BLaER1 treated with 17β-estradiol and CSF1 and Interleukin-3, amounts not matched to agents 10 nM and 100 nM (cell line): ENCODE results near the gene KCTD19.

Experiments
- H3K27ac ChIP-seq, 11 experiments: shearing (Covaris generic); formaldehyde crosslinking; 2 replicates each; pipeline ENCODE4 v1.8.1; 2022
- H3K27me3 ChIP-seq, 11 experiments: shearing (Covaris generic); formaldehyde crosslinking; 2 replicates each; pipeline ENCODE4 v1.8.1; 2022
- H3K36me3 ChIP-seq, 11 experiments: shearing (Covaris generic); formaldehyde crosslinking; 2 replicates each; pipeline ENCODE4 v1.8.1; 2022
- H3K4me1 ChIP-seq, 10 experiments: shearing (Covaris generic); formaldehyde crosslinking; 2 replicates each; pipeline ENCODE4 v1.8.1; 2022
- H3K4me2 ChIP-seq, 11 experiments: shearing (Covaris generic); formaldehyde crosslinking; 2 replicates each; pipeline ENCODE4 v1.8.1; 2022
- H3K4me3 ChIP-seq, 10 experiments: shearing (Covaris generic); formaldehyde crosslinking; 2 replicates each; pipeline ENCODE4 v1.8.1; 2022
- H3K9ac ChIP-seq, 11 experiments: shearing (Covaris generic); formaldehyde crosslinking; 2 replicates each; pipeline ENCODE4 v1.8.1; 2022
- H3K9me3 ChIP-seq, 11 experiments: shearing (Covaris generic); formaldehyde crosslinking; replicated peaks in 1 of 11; 2 replicates each; pipeline ENCODE4 v1.8.1; 2022
- H4K20me1 ChIP-seq, 11 experiments: shearing (Covaris generic); formaldehyde crosslinking; 2 replicates each; pipeline ENCODE4 v1.8.1; 2022
- Cebpa-rat ChIP-seq, 11 experiments: shearing (Covaris generic); IDR thresholded peaks; 2 replicates each; pipeline ENCODE4 v1.8.1; 2022

KCTD19 gene

DNA sequence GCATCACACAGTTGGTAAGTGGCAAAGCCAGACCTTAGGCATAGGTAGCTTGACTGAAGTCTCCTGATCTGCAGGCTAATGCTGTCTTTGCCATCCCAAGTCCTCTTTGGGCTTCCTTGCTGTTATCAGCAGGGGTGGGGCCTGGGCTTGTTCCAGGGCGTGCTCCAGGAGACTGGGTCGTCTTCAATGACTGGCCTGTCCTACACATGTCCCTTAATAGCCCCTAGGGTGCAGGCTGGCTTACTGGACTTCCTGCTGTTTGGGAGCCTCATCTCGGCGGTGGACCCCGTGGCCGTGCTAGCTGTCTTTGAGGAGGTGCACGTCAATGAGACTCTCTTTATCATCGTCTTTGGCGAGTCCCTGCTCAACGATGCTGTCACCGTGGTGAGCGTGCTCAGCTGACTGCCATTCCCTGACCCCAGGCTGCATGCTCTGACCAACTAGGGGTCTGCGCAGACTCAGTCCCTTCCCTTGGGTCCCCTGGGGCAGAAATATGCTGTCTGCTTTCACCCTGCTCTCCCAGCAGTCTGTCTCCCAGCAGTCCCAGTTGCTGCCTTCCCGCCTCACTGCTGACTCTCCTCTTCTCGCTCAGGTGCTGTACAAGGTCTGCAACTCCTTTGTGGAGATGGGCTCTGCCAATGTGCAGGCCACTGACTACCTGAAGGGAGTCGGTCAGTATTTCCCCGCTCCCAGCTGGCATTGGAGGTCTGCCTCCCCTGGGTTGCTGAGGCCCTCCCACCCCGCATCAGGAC is 71.6 kb downstream of the KCTD19 start:
- Histone ChIP-seq H3K4me3 (no peak overlapping the region), H3K36me3 (no peaks in the 10 kb centered on the region), H3K27ac (no peak overlapping the region), H4K20me1 (peaks cover 0 to 7% (median 0%) of the 10 kb centered on the region in 11 experiments; a peak in 1 of 22 replicates), H3K4me1 (peaks cover 4 to 24% (median 14%) of the 10 kb centered on the region in 10 experiments; a peak in 18 of 20 replicates), H3K9ac (no peak overlapping the region), H3K27me3 (peaks cover 5 to 11% (median 8%) of the 10 kb centered on the region in 11 experiments), H3K4me2 (no peak overlapping the region; a peak in 2 of 22 replicates), H3K9me3 (no peaks in the 10 kb centered on the region)
- no peak for TF ChIP-seq Cebpa-rat (IDR thresholded peaks at IDR 0.05)

DNA sequence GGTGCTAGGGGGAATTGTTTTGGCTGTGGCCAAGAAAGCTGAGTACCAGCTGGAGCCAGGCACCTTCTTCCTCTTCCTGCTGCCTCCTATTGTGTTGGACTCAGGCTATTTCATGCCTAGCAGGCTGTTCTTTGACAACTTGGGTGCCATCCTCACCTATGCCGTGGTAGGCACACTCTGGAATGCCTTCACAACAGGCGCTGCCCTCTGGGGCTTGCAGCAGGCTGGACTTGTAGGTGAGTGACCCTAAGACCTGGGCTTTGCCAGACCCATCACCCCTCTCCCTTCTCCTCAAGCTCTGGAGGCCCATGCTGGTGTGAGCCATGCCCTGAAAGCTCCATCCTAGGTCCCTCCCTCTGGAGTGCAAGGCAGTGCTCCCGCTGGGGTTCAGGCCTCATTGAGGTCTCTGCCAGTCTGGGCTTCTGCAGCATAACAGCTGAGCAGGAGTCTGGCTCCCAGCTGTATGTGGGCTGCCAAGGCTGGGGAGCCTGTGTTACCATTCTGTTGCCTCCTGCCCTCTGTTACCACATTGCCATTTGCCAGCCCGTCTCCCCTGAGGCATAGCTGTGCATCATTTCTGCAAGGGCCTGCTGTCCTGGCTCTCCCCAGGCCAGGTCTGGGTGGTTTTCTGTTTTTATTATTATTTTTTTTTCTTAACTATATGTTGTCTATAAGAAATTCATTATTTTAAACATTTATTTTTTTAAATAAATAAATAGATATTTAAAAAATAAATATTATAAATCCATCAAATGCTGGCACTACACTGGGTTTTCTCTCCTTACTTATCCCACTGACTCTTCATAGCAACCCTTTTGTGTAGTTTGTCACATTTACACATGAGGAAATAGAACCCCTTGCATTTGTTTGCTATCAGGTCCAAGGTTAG is 73.7 kb downstream of the KCTD19 start:
- H3K36me3 ChIP-seq = no peaks in the 10 kb centered on the region
- H3K27me3 ChIP-seq = peaks cover 23 to 32% (median 29%) of the 10 kb centered on the region in 11 experiments
- no peaks in the 10 kb centered on the region for H3K9me3 ChIP-seq
- peaks cover 0 to 14% (median 0%) of the 10 kb centered on the region in 11 experiments; a peak in 2 of 22 replicates for H4K20me1 ChIP-seq
- H3K4me1 ChIP-seq = peaks cover 18 to 45% (median 35%) of the 10 kb centered on the region in 10 experiments
- H3K27ac ChIP-seq = no peak overlapping the region
- no peak overlapping the region for H3K9ac ChIP-seq
- no peak overlapping the region for H3K4me3 ChIP-seq
- H3K4me2 ChIP-seq = peak overlapping the region in 4 of 11 experiments; percentile 3 to 30 (median 18); a peak in 4 of 22 replicates
- TF ChIP-seq Cebpa-rat (IDR thresholded peaks at IDR 0.05) = no peak

DNA sequence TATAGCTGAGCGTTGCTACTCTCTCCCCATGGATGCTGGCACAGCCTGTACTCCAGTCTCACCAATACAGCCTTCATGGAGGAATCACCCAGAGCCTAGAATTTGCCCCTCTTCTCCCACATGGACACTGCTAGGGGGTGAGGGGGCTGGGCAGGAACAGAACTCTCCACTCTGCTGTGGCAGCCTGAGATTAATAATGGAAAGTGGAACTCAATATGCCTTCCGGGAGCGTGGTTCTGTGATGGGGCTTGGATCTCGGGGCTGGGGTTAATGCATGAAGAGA is 76.6 kb downstream of the KCTD19 start:
- H4K20me1 ChIP-seq = peaks cover 0 to 30% (median 12%) of the 10 kb centered on the region in 11 experiments; a peak in 15 of 22 replicates
- no peak overlapping the region for H3K27ac ChIP-seq
- no peaks in the 10 kb centered on the region for H3K36me3 ChIP-seq
- TF ChIP-seq Cebpa-rat (IDR thresholded peaks at IDR 0.05) = no peak
- H3K27me3 ChIP-seq = peaks cover 23 to 32% (median 29%) of the 10 kb centered on the region in 11 experiments
- H3K4me2 ChIP-seq = peak overlapping the region in 10 of 11 experiments; percentile 92 to 100 (median 98); a peak in 19 of 22 replicates
- H3K4me1 ChIP-seq = peaks cover 28 to 64% (median 55%) of the 10 kb centered on the region in 10 experiments
- H3K9me3 ChIP-seq = no peaks in the 10 kb centered on the region
- H3K9ac ChIP-seq = 0 out of 22 replicates have a peak overlapping the region, but pooled peaks of 1 of the 11 experiments have one; percentile 86
- no peak overlapping the region for H3K4me3 ChIP-seq

DNA sequence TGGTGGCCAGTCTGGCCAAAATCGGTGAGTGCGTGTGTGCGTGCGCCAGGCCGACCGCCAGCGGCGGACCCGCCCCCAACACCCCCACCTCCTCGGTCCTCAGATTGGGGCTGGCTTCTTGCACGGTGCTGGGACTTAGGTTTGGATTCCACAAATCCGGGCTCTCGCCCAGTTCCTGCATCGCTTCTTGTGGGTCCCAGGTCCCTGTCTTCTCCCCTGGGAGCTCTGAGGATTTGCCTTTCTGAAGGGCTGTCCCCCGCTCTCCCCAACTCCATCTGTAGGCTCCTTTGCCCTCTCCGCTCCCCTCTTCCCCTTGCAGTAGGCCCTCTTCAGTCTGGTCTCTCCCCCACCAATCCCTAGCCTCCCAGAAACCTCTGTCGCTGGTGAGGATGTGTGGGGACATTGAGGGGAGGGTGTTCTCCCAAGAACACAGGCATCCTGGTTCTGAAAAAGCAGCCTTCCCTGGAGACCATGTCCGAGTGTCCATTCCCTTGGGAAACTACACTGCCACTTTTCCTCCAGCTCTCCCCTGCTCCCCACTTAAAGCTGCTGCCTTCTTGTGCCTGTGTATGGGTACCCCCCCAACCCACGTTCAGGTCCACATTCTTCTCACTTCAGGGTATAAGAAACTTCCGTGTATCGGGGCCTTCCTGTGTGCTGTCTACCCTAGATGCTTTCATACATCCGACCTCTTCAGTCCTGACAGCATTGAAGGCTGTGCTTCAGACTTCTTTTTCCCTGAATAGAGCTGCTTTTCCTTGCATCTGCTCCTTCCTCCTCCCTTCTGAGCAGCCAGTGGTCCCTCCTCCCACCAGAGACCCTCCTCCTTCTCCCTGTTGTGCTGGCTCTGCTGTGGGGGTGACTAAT is 77.1 kb downstream of the KCTD19 start:
- Histone ChIP-seq H3K27ac (peak overlapping the region in 10 of 11 experiments; percentile 10 to 92 (median 41); a peak in 12 of 22 replicates), H3K4me3 (peak overlapping the region; percentile 73 to 89 (median 84)), H4K20me1 (peaks cover 0 to 35% (median 16%) of the 10 kb centered on the region in 11 experiments; a peak in 15 of 22 replicates), H3K36me3 (no peaks in the 10 kb centered on the region), H3K9ac (peak overlapping the region; percentile 66 to 86 (median 74)), H3K9me3 (no peaks in the 10 kb centered on the region), H3K27me3 (peaks cover 23 to 32% (median 29%) of the 10 kb centered on the region in 11 experiments), H3K4me1 (peaks cover 33 to 69% (median 61%) of the 10 kb centered on the region in 10 experiments), H3K4me2 (peak overlapping the region; percentile 92 to 100 (median 98))
- no peak for TF ChIP-seq Cebpa-rat (IDR thresholded peaks at IDR 0.05)

GRCh38 chr16:67248401-67249177 is 78.0 kb downstream of the KCTD19 start, which contains the start of gene SLC9A5:
Gene SLC9A5, plus strand, starts transcription at chr16:67248979. Its CDS starts 36 bp downstream, at chr16:67249015.
- no peaks in the 10 kb centered on the region for H3K36me3 ChIP-seq
- peak within 1 kb of the TSS in 10 of 11 experiments; percentile 14 to 92 (median 46); a peak in 17 of 22 replicates for H3K27ac ChIP-seq
- peaks cover 0 to 41% (median 18%) of the 10 kb centered on the region in 11 experiments; a peak in 15 of 22 replicates for H4K20me1 ChIP-seq
- H3K9ac ChIP-seq = peak within 1 kb of the TSS; percentile 66 to 86 (median 78)
- no peaks in the 10 kb centered on the region for H3K9me3 ChIP-seq
- no peak for TF ChIP-seq Cebpa-rat (IDR thresholded peaks at IDR 0.05)
- peak within 1 kb of the TSS; percentile 92 to 100 (median 98) for H3K4me2 ChIP-seq
- H3K4me1 ChIP-seq = peaks cover 41 to 76% (median 68%) of the 10 kb centered on the region in 10 experiments
- H3K27me3 ChIP-seq = peaks cover 23 to 32% (median 29%) of the 10 kb centered on the region in 11 experiments
- peak within 1 kb of the TSS; percentile 73 to 89 (median 84) for H3K4me3 ChIP-seq

GRCh38 chr16:67248073-67248400 is 78.5 kb downstream of the KCTD19 start:
- no peaks in the 10 kb centered on the region for H3K9me3 ChIP-seq
- H3K9ac ChIP-seq = peak overlapping the region; percentile 66 to 86 (median 76); a peak in 21 of 22 replicates
- TF ChIP-seq Cebpa-rat (IDR thresholded peaks at IDR 0.05) = no peak
- peak overlapping the region in 9 of 11 experiments; percentile 14 to 92 (median 47); a peak in 9 of 22 replicates for H3K27ac ChIP-seq
- H3K27me3 ChIP-seq = peaks cover 23 to 32% (median 29%) of the 10 kb centered on the region in 11 experiments
- peaks cover 0 to 46% (median 18%) of the 10 kb centered on the region in 11 experiments; a peak in 15 of 22 replicates for H4K20me1 ChIP-seq
- H3K36me3 ChIP-seq = no peaks in the 10 kb centered on the region
- H3K4me1 ChIP-seq = peaks cover 46 to 82% (median 74%) of the 10 kb centered on the region in 10 experiments
- H3K4me3 ChIP-seq = peak overlapping the region; percentile 73 to 89 (median 84)
- H3K4me2 ChIP-seq = peak overlapping the region; percentile 92 to 100 (median 98)

- no peaks in the 10 kb centered on the region for H3K9me3 ChIP-seq
- peak within 1 kb of the TSS; percentile 92 to 100 (median 98) for H3K4me2 ChIP-seq
- no peaks in the 10 kb centered on the region for H3K36me3 ChIP-seq
- peak within 1 kb of the TSS; percentile 66 to 86 (median 79) for H3K9ac ChIP-seq
- H4K20me1 ChIP-seq = peaks cover 0 to 48% (median 18%) of the 10 kb centered on the region in 11 experiments; a peak in 15 of 22 replicates
- H3K27ac ChIP-seq = peak within 1 kb of the TSS; percentile 11 to 92 (median 86); a peak in 21 of 22 replicates
- TF ChIP-seq Cebpa-rat (IDR thresholded peaks at IDR 0.05) = no peak
- H3K27me3 ChIP-seq = peaks cover 23 to 32% (median 29%) of the 10 kb centered on the region in 11 experiments
- peak within 1 kb of the TSS; percentile 73 to 89 (median 84) for H3K4me3 ChIP-seq
- H3K4me1 ChIP-seq = peaks cover 52 to 83% (median 76%) of the 10 kb centered on the region in 10 experiments
Measured at GRCh38 chr16:67247192-67248072, 79.1 kb downstream of the KCTD19 start, which contains the start of gene FHOD1. Gene FHOD1, minus strand, starts transcription at chr16:67247481. Its CDS starts 71 bp downstream, at chr16:67247410.
